Cerebellar nuclear complex (tissue), 1 donor: ENCODE results near the gene SP1.
"Not testable (repeated sequence)": the region's sequence is repeated elsewhere in the genome, so short reads cannot be mapped to it uniquely, and the experiment has no call there.

ENCODE experiments used
- DNase-seq, 2 experiments: peaks; one replicate each; lab custom pipeline; 2025; lab: John Stamatoyannopoulos, UW

The SP1 gene

DNA sequence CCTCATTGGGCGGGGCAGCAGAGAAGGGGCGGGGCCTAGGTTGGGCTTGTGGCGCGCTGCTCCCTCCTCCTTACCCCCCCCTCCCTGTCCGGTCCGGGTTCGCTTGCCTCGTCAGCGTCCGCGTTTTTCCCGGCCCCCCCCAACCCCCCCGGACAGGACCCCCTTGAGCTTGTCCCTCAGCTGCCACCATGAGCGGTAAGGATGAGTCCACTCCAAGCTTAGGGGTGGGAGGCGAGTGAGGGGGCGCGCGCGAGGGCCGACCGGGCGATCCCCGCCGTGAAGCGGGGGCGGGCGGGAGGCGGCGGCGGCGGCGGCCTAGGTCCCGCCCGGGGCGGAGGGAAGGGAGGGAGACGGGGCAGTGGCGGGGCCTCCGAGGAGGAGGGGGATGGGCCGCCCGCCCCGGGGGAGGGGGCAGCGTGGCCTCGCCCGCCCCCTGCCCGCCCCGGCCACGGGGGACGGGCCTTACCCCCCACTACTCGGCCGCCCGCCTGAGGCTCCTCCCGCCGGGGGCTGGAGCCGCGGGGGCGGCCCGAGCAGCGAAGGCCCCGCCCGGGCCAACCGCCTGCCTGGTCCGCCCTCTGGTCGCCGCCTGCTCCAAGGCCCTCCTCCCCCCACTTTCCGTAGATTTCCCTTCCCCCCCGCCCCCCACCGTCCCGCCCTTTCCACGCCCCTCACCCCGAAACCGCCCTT lies at the start of gene SP1:
Gene SP1, plus strand, starts transcription at position 73 of the 690 bp plus-strand sequence. Its CDS starts 116 bp downstream, at position 189.
- no peak for DNase-seq

DNA sequence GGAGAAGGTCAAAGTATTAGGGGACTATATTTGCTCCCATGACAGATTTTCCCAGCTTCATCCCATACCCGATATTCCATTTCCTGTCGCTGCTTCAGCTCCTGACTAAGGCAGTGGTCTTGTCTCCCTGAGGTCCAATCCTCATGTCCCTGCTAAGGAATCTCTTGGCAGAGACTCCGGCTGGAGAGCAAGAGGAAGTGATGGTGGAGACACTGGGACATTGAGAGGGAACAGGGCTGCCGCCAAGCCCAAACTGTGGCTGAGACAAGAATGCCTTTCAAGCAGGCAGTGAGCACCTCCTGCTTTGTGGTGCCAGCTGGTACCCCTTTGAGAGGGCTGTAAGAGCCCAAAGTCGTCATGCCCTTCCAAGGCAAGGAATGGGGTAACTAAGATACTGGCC lies 49.3 kb upstream of the SP1 start:
- DNase-seq, result no peak

DNA sequence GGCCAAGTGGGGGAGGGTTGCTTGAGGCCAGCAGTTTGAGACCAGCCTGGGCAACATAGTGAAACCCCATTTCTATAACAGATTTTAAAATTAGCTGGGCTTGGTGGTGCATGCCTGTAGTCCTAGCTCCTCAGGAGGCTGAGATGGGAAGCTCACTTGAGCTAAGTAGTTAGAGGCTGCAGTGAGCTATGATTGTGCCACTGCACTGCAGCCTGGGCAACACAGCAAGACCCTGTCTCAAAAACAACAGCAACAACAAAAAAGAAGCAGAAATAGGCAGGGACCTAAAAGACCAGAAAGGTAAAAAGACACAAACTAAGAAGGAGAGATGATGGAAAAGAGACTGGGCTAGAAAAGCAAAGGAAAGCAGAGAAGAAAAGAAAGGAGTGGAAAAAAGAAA lies 47.6 kb upstream of the SP1 start:
- not testable (repeated sequence) for DNase-seq

DNA sequence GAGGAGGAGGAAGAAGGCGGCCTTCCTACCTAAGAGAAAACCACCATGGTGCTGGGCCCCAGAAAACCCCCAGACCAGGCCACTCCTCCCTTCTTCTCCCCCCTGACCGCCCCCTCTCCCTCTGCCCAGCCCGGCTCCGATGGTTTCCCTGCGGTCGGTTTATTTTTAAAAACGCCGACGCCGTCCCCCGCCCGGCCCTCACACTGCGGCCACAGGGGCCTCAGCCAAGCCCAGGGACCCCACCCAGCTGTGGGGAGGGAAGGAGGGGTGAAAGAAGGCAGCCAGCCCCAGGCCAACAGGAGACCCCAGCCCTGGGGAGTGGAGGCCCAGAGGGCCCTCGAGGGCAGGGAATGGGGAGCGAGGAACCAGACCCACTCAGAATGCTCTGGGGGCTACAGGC lies 47.2 kb upstream of the SP1 start:
- DNase-seq, result no peak

DNA sequence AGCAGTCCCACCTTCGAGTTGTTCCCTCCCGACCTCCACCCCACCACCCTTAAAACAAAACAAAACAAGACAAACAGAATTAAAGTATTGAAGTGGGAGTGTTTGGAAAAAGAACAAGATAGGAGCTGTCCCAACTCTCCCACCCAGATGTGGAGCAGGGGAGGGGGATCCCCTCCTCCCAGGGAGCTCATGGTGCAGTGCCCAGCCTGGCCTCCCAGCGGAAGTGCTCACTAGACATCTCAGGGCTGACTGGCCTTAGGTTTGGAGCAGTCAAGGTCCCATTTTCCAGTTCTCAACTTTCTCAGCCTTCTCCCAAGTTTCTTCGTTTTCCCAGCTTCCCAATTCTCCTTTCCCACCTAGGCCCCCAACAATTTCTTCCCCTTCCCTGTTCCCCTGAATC lies 46.7 kb upstream of the SP1 start:
- DNase-seq, result no peak

DNA sequence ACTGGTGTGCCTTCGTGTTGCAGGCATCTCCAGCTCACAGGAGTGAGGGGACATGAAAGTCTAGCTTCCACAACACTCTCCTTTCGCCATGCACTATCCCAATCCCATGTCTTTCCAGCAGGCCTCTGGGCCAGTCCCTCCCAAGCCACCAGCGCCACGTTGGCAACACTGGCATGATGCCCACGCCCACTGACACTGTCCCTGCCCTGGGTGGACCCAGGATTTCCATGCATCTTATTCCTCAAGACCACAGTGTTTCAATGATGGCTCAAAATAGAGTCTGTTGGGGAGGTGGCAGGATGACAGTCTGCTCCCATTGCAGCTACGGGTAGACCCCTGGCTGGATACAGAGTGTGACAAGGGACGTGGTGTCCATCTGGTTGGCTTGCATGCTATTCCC lies 46.1 kb upstream of the SP1 start:
- DNase-seq, result no peak

DNA sequence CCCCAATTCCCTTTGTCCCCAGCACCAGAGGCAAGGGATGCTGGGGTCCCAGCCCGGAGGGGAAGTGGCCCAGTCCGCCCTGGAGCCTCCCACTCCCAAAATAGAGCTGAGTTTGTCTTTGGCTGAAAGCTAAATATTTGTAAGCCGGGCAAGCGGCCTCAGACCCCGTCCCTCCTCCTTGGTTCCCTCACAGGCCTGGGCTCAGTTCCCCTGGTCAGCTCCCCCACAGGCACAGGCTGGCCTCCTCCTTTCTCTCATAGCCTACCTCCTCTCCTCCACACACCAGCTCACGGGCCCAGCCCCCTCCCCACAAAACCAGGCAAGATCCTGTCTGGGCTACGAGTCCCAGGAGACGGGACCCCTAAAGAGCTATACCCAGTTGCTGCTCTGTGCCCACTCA lies 45.2 kb upstream of the SP1 start:
- DNase-seq, result no peak

DNA sequence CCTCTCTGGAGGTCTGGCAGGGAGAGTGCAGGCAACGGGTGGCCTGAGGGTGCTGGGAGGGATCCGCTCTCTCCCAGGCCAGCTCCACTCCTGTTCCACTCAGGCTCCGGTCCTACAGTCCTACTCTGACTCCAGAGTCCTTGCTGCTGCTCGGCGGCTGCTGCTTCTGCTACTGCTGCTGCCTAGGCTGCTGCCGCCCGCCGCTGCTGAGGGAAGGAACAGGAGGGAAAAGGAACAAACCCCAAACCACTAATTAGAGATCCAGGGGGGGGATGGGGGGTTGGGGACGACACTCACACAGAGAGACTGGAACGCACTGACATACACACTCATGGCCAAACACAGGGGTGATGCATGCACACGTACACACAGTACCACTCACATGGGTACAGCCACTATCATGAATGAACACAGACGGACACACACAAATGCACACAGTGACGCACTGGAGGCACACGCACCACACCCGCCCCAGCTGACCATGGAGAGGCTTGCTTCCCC lies 43.7 kb upstream of the SP1 start, which contains the start of gene SP7:
Gene SP7, minus strand, starts transcription at position 174 of the 501 bp plus-strand sequence. CDS start 708 bp downstream, outside the sequence.
- DNase-seq, result no peak

DNA sequence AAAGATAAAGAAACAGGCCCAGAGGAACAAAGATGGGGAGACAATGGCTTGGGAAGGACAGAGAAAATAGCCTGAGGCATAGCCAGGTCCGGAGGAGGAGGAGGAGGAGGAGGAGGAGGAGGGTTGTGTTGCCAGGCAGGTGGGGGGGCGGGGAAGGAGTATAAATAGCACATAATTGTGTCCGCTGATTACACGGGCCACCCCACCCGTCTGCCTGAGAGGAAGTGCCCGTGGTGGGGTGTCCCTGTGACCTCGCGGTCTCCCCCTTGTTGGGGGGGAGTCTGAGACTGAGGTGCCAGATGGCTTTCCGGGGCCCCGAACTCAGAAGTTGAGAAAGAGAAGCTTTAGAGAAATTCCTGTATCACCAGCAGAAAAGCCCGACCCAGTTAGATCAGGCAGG lies 42.0 kb upstream of the SP1 start:
- no peak for DNase-seq

DNA sequence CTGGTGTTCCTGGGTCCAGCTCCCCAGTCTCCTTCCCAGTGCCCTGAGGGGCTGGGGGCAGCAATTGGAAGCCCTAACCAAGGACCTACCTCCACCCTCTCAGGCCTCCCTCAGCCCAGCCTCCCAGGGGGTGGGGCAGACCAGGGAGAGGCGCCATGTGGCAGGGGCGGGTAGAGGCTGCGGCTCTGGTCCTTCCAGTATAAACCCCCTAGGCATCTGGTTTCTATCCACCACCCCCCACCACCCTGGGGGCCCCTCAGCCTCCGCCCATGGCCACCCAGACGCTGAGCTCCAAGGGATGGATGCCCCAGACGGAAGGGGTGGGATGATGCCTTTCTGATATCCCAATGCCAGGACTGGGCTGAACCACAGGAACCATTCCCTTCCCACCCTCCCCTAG lies 41.1 kb upstream of the SP1 start:
- no peak for DNase-seq

DNA sequence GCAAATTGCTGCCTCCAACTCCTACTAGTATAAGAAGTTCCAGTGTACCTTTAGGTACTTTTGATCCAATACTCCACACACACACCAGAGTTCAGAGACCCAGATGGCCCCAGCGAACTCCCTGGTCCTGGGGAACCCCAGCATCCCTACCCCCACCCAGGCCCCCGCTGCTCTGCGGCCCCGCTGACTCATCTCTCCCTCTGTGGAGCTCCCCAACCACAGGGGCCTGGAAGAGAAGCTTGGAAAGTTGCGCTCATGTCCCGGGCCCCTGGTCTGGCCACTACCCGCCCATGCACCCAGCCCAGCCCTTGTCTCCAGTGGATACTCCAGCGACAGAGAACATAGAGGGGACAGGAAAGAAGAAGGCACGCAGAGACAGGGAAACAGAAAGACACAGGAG lies 39.6 kb upstream of the SP1 start:
- DNase-seq, result no peak

DNA sequence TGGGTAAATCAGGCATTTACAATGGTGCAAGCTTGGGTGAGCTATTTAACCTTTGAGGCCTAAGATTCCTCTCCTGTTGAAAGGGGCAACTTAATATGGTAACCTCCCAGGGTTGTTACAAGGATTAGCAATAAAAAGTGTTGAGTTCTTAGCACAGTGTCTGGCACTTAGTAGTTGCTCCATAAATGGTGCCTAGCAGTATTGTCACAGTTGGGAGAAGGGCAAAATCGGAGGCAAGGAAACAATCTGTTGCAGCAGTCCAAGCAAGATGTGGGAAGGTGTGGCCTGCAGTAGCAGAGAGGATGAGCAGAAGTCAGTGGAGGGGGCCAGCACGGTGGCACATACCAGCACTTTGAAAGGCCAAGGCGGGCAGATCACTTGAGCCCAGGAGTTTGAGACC lies 36.5 kb upstream of the SP1 start:
- DNase-seq, result no peak

DNA sequence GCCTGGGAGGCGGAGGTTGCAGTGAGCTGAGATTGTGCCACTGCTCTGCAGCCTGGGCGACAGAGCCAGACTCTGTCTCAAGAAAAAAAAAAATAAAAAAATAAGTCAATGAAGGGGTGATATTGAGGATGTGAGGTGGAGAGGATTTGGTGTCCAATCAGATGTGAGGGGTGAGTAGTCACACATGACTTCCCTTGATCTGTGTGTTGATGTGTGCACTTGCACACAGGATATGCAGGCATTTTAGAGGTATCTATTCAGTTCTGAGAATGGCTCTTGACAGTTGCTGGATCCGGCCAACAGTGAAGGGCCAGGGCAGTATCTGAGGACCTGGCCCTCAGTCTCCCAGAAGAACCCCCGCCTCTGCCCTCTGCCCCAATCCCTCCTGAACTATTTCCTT lies 36.0 kb upstream of the SP1 start:
- no peak for DNase-seq

DNA sequence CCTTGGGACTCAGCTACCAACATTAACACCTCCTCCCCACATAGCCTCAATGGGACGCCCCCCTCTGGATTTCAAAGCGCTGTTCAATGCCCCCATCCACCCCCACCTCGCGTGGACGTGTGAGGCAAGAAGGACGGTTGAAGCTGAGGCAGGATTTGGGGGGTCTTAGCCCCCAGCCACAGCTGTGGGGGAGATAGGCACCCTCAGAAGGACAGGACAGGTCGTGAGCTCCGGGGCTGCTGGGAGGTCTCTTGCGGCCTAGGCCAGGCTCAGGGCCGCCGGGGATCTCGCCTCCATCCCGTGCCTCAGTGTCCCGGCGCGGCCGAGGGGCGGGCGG lies 35.5 kb upstream of the SP1 start:
- DNase-seq, result no peak

DNA sequence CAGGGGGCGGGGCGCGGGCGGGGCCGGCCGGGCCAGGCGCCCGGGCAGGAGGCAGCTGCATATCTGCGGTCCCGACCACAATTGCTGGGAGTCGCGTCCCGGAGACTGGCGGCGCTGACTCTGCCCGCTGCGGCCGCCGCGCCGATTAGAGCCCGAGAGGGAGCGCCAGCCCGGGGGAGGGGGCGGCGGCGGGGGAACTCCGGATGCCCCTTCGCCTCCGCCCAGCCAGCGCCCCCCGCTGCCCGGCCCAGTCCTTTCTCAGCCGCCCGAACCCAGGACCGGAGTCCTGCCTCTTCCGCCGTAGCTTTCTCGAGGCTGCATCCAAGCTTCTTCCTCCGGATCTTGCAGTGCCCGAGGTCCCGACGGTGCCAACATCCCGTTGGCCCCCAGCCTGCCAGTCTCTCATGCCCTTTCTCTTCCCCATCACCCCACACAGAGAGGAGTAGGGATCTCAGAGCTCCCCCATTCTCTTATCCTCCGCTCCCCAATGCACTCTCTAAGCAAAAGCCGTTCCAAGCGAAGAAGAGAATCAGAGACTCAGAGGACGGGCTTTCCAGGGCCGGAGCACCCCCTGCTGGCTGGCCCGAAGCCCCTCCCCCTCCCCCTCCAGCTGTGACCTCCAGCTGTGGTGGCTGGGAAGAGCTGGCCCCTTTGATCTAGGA lies 35.0 kb upstream of the SP1 start:
- no peak for DNase-seq

DNA sequence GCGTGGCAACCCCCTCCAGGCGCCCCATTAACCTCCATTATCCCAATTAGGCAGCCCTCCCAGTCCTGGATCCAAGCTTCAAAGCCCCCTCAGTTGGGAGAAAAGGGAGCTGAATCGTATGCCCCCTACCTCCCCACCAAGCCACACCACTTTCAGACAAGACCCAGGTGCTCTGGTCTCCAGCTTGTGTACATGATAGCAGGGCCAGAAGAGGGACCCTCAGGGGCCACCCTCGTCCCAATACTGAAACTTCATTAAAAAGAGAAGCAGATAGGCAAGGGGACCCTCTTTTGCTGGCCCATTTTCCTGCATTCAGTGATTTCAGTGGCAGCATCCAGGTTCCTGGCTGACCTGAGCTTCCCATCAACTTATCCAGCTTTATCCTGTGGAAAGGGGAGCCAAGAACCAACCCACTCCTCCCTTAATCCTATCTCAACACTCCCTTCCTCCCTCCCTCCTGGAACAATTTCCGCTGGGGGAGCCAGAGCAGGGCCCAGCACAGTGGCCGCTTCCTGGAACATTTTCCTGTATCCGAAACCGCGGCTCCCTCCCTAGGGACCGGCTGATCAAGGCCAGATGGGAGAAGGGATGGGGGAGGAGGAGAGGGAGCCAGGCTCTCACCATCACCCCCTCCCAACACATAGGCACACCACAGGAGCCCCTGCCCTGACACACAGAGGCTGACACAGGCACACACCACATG lies 34.3 kb upstream of the SP1 start:
- no peak for DNase-seq

DNA sequence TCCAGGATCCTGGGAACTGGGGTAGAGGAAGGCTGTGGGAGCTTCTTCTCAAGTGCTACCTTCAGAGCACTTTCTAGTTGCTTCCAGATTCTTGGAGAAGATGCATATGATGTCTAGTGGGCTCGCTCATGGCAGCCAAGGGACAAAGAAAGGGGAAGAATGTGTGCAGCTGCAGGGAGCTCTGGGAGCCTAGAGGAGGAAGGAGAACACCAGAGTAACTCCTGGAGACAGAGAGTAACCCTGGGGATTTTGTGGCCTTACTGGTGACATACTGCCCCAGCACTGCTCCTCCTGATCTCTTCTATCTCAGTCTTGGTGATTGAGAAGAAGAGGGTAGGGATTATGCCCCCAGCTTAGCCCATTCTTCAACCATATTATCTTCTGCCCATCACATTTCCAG lies 33.5 kb upstream of the SP1 start:
- no peak for DNase-seq

DNA sequence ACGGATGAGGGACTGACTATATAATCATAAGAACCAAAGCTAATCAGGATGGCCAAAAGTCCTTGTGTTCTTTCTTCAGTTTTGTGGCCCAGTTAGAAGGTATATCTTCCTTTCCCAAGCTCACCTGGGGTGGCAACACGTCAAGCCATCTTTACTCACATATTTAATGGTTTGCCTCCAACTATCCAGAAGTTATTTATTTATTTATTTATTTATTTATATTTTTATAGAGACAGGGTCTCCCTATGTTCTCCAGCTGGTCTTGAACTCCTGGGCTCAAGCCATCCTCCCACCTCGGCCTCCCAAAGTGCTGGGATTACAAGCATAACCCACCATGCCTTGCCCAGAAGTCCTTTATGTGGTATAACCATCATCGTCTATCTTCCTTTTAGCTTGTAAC lies 32.1 kb upstream of the SP1 start:
- no peak for DNase-seq

DNA sequence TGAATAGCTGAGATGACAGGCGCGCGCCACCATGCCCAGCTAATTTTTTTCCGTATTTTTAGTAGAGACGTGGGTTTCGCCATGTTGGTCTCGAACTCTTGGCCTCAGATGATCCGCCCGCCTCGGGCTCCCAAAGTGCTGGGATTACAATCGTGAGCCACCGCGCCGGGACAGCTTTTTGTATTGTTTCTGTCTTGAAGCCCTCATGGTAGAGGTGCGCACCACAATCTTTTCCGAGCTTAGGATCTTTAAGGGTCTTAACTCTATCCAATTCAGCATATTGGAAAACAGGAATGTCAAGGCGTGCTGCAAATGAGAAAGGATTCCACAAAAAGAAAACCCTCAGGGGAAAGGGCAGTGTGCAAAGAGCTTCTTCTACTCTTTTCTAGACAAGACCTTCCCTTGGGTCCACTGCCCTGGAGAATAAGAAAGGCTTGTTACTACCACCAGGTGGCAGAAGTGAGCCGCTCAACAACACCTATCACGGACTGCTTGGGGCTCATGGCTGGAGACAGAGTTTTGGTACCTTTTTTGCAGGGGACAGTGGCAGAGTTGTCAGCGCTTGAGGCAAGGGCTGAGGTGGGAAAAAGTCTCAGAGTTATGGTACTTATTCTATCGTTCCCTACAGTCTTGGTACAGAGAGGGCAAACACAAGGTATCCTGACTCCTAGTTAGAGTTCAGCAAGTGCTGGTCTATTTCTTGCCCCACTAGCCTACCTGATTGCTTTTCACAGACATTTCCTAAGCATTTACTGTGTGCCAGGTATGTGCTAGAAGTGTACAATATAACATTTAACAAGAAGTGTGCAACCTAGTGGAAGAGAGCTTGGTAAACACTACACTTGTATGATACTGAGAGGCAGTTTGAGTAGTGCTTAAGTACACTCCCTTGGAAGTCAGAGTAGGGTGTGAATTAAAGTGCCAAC lies 27.4 kb upstream of the SP1 start:
- peak in 1 of 2 experiments; percentile 70 for DNase-seq

DNA sequence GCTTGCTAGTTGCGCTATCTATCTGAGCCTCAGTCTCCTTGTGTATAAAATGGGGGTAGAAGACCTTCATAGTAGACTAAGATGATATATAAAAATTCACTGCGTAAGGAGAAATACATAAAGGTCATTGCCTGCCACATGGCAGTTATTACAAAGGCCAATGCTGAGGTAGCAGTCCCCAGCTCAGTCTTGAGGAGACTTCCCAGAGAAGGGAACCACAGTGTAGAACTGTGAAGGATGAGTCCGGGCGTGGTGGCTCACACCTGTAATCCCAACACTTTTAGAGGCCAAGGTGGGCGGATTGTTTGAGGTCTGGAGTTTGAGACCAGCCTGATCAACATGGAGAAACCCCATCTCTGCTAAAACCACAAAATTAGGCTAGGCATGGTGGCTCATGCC lies 26.7 kb upstream of the SP1 start:
- no peak for DNase-seq

DNA sequence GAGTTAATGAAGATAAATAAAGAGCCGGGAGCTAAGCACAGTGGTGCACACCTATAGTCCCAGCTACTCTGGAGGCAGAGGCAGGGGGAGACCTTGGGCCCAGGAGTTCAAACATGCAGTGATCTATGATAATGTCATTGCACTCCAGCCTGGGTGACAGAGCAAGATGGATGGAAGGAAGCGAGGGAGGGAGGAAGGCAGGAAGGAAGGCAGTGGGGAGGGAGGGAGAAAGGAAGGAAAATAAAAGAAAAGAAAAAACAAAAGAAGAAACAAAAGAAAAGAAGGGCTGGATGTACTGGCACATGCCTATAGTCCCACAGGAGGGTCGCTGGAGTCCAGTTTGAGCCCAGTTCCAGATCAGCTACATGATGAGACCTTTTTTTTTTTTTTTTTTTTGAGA lies 24.9 kb upstream of the SP1 start:
- no peak for DNase-seq

DNA sequence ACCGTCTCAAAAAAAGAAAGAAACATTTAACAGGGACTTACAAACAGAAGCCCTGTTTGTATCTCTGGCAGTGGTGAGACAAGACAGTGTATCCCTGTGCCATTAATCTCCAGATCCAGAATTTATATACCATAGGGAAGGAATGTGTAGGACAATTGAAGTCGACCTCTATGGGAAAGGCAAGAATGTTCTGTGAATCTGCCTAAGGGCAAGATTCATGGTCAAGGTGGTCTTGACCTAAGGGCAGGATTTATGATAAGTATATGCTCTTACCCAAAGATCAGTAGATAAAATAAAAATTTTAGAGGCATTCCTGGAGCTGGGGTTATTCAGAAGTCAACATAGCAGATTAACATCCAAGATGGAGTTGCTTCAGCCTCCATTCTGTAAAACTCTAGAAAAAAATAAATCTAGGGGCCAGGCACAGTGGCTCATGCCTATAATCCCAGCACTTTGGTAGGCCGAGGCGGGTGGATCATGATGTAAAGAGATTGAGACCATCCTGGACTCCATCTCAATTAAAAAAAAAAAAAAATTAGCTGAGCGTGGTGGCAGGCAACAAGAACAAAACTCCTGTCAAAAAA lies 21.0 kb upstream of the SP1 start:
- DNase-seq, result no peak
